AG04450 (cell line): ENCODE data around the gene DOHH. TPM values are rescaled to one million over a fixed set of nuclear protein-coding genes. Genes with fewer than 3 reads are reported as not detected.

Experiments
- CTCF ChIA-PET: fragments of 300-600, 350-600 bp; formaldehyde crosslinking; extraction: SDS; loops from one replicate; lab custom pipeline; 2022; ENCODE audit warnings: antibody characterized with exemption, inconsistent platforms; lab: Charles Lee
- POLR2A ChIA-PET: fragments of 350-600 bp; formaldehyde crosslinking; extraction: SDS; loops from one replicate; lab custom pipeline; 2021; ENCODE audit warnings: antibody characterized with exemption, inconsistent platforms; lab: Yijun Ruan, JAX
- DNase-seq: peaks from one replicate; pipeline ENCODE4 v3.0.0-alpha.2; 2011; ENCODE audit warnings: low read depth, low spot score
- H3K27ac ChIP-seq: one replicate; pipeline ENCODE4 v1.5.1; 2012; ENCODE audit warnings: low read depth, low read length, control low read depth
- H3K27me3 ChIP-seq: one replicate; pipeline ENCODE4 v1.6.0; 2012; ENCODE audit warnings: low read length; ENCODE audit not compliant: control insufficient read depth, insufficient read depth
- H3K4me3 ChIP-seq: 2 replicates; pipeline ENCODE4 v1.5.1; 2011; ENCODE audit warnings: mild to moderate bottlenecking, low read depth, low read length, control low read depth
- H3K9me3 ChIP-seq: 2 replicates; pipeline ENCODE4 v1.5.1; 2012; ENCODE audit warnings: low read length; ENCODE audit not compliant: control insufficient read depth, insufficient read depth
- CTCF ChIP-seq: IDR thresholded peaks from 2 replicates; pipeline ENCODE4 v1.5.1; 2011; ENCODE audit warnings: low read depth, low read length, control low read depth, inconsistent platforms
- polyA plus RNA-seq: library from polyadenylated mRNA; depleted of rRNA; stranded (reverse); fragments of >200 nt; gene quantifications from 2 replicates; pipeline ENCODE4 v1.2.3, GENCODE V29; 2011

The DOHH gene
- polyA plus RNA-seq, 1 experiment, result 3.4 TPM

GRCh38 chr19:3513229-3514140, 13.0 kb upstream of the DOHH start:
- no peak overlapping the region for H3K27ac ChIP-seq
- no peak overlapping the region for H3K4me3 ChIP-seq
- no peak for TF ChIP-seq CTCF
- POLR2A ChIA-PET, result interaction anchor here (0.8 kb wide), 1 partner anchor 13 kb away, joined by 3 read pairs; the partner anchor contains the start of gene DOHH
- CTCF ChIA-PET, result no interaction called here
- no peak for DNase-seq
- H3K27me3 ChIP-seq, result no peaks in the 10 kb centered on the region
- H3K9me3 ChIP-seq, result no peaks in the 10 kb centered on the region; the same call in 1 of the 2 replicates

GRCh38 chr19:3512562-3513228, 12.2 kb upstream of the DOHH start:
- Histone ChIP-seq H3K4me3 (no peak overlapping the region), H3K9me3 (no peaks in the 10 kb centered on the region; the same call in 1 of the 2 replicates), H3K27ac (no peak overlapping the region), H3K27me3 (no peaks in the 10 kb centered on the region)
- DNase-seq, result no peak
- TF ChIP-seq CTCF, result no peak
- ChIA-PET POLR2A (interaction anchor here (0.8 kb wide), 1 partner anchor 12 kb away, joined by 3 read pairs; the partner anchor contains the start of gene DOHH), CTCF (interaction anchor here (0.6 kb wide), 1 partner anchor 208 kb away, joined by 7 read pairs; no protein-coding TSS in a partner anchor)

GRCh38 chr19:3511506-3512251, 11.2 kb upstream of the DOHH start:
- no peak overlapping the region for H3K27ac ChIP-seq
- TF ChIP-seq CTCF, result no peak
- ChIA-PET CTCF (no interaction called here), POLR2A (no interaction called here)
- no peak overlapping the region for H3K4me3 ChIP-seq
- DNase-seq, result no peak
- H3K9me3 ChIP-seq, result no peaks in the 10 kb centered on the region; the same call in 1 of the 2 replicates
- no peaks in the 10 kb centered on the region for H3K27me3 ChIP-seq

GRCh38 chr19:3510727-3511126, 10.3 kb upstream of the DOHH start:
- Histone ChIP-seq H3K27me3 (no peaks in the 10 kb centered on the region), H3K9me3 (no peaks in the 10 kb centered on the region; the same call in 1 of the 2 replicates), H3K27ac (no peak overlapping the region), H3K4me3 (no peak overlapping the region)
- TF ChIP-seq CTCF, result no peak
- ChIA-PET POLR2A (no interaction called here), CTCF (no interaction called here)
- no peak for DNase-seq
